NCI-H2029 treated with DMSO at 0.1 percent for 48 hours (cell line): ENCODE results near the gene ELF1.
"Not testable (repeated sequence)": the region's sequence is repeated elsewhere in the genome, so short reads cannot be mapped to it uniquely, and the experiment has no call there.

Source experiments
- DNase-seq: peaks from one replicate; lab custom pipeline; 2025; lab: John Stamatoyannopoulos, UW

The ELF1 gene

DNA sequence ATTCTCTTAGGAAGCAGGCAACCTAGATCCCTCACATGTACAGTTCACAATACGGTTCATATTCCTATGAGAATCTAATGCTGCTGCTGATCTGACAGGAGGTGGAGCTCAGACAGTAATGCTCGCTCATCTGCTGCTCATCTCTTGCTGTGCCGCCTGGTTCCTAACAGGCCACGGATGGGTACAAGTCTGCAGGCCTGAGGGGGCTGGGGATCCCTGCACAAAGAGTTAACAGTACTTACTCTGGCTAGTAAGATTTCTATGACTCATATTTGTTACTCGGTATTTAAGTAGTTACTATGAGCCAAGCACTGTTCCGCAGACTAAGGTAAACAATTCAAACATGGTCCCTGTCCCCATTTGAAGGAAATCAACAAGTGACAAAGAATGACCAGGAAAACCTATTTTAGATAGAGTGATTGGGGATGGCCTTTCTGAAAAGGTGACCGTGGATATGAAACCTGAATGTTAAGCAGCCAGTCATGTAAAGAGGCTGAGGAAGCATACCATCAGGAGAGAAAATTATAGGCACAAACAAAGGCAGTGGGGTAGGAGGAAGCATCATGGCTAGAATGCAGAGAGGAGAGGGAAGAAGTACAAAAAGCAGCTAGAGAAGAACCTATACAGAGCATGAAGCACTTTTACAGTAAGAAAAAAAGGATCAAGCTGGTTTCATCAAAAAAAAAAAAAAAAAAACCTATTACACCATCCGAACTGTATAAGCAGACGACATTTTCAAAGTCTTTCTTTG lies 21.6 kb upstream of the ELF1 start:
- no peak for DNase-seq

DNA sequence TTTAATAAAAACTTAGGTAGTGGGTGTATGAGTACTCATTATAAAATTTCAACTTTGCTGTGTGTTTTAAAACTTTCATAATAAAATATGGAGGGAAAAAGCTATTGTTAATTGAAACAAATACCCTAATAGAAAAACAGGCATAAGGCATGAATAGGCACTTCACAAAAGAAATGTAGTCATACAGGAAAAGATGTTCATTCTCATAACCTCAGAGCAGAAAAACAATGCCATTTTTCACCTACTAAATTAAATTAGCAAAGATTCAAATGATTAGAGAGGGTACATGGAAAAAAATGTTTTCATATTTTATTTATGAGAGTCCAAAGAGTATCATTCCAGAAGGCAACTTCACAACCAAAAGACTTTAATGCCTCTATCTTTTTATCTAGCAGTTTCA lies 20.6 kb upstream of the ELF1 start:
- DNase-seq, result no peak

DNA sequence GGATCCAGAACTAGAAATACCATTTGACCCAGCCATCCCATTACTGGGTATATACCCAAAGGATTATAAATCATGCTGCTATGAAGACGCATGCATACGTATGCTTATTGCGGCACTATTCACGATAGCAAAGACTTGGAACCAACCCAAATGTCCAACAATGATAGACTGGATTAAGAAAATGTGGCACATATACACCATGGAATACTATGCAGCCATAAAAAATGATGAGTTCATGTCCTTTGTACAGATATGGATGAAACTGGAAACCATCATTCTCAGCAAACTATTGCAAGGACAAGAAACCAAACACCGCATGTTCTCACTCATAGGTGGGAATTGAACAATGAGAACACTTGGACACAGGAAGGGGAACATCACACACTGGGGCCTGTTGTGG lies 17.4 kb upstream of the ELF1 start:
- not testable (repeated sequence) for DNase-seq

DNA sequence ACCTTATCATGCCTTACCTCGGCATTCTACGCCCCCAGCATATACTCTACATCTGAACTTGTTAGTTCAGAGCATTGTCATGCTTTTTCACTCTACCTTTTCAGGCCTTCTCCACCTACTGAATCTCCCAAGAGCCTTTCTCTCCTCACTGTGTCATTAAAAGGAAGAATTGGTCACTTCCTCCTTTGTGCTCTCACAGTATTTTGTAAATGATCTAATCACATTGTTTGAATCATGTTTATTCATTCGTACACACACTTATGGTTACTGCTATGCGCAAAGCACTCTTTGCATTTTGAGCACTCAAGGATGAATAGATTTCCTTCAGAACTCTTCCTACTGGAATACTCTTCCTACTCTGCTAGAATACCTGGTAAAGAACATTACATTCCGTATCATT lies 15.8 kb upstream of the ELF1 start:
- DNase-seq, result no peak

GRCh38 chr13:41034382-41034781 lies 15.3 kb upstream of the ELF1 start:
- DNase-seq, result no peak

DNA sequence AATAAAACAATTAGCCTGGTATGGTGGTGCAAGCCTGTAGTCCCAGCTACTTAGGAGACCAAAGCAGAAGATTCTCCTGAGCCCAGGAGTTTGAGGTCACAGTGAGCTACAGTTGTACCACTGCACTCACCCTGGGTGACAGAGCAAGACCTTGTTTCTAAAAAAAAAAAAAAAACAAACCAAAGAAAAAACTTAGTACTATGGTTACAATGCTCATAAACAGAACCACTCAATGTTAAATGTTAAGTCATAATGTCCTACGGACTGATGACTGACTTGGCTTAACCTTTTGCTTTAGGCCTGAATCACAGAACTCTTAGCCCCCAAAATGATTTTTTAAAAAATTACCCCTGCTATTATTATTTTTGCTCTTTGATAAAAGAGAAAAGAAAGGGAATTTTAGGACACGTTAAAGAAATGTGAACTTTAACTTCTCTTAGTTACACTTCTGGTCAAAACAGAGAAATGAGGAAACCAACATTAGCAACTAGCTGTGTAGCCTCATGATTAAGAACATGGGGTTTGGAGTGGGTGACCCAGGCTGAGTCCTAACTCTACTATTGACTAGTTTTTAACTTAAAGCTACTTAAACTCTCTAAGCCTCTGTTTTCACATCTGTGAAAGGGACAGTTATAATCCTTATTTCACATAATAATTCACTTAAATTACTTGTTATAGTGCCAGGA lies 13.7 kb upstream of the ELF1 start:
- no peak for DNase-seq

DNA sequence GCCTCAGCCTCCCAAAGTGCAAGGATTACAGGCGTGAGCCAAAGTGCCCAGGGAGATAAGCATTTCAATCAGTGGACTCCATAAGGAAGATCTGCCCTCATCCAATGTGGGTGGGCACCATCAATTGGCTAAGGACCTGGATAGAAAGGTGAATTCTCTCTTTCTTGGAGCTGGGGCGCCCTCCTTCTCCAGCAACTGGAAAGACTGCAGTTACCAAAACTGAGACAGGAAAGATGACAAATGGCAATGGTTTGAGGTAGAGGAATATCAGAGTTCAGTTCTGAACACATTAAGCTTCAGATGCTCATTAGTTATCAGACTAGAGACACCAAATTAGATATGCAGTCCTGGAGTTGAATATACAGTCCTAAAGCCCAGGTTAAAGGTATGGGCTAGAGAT lies 10.5 kb upstream of the ELF1 start:
- no peak for DNase-seq

GRCh38 chr13:41028051-41028450 lies 8.9 kb upstream of the ELF1 start:
- no peak for DNase-seq

DNA sequence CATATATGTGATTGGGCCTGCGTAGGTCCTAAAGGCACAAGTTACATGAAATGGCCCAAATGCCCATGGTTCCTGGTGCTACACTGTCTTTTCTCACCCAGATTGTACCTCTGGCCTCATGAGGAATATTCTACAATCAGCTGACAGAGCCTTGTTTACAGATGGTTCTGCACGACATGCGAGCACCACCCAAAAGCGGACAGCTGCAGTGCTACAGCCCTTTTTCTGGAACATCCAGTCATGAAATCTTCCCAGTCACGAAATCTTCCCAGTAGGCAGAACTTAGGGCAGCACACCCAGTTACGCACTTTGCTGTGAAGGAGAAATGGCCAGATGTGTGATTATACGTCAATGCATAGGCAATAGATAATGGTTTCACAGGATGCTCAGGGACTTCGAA lies 7.7 kb upstream of the ELF1 start:
- DNase-seq, result no peak

DNA sequence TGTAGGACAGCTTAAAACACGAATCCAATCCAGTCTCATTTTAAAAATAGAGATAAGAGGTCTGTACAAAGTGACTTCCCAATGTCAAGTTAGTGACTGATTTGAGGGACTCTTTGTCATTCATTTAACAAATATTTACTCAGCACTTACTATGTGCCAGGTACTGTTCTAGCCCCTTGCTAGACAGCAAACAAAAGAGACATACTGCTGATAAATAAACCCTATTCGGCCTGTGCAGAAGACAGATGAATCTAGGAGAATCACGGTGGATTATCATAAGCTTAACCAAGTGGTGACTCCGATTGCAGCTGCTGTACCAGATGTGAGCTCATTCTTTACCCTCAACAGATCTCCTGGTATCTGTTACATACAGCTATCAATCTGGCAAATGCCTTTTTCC lies 6.4 kb upstream of the ELF1 start:
- DNase-seq, result peak; percentile 42

DNA sequence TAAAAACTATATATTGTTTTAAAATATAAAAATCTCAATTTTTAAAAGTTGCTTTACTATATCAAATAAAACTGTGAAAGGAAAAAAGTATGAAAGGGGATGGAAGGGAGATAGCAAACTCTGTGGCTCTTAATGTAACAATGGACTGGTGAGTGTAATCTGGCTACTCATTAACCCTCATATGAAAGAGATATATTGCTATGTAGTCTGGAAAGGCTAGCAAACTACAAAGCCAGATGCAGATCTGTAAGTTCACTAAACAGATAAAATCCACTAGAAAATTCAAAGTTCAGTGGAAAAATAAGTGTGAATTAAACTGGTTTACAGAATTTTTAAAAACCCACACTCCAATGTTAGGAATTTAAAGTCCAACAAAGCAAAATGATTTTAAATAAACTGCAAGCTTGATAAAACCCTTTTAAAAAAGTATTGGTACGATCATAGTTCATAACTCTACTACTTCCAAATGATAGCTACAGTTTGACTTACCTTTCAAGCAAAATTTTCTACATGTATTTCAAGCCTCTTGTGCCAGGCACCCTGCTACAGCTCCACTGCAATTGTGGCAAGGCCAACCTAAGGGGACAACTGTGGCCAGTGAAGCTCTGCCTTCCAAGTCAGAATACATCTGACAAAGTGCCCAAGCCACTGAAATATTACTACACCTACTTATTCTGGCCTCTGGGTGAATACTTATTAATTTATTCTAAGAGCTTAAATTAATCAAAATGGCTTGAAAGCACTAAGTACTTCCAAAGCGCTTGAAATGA lies 647 bp upstream of the ELF1 start:
- no peak for DNase-seq

GRCh38 chr13:41018602-41018948 lies 541 bp downstream of the ELF1 start:
- no peak for DNase-seq

DNA sequence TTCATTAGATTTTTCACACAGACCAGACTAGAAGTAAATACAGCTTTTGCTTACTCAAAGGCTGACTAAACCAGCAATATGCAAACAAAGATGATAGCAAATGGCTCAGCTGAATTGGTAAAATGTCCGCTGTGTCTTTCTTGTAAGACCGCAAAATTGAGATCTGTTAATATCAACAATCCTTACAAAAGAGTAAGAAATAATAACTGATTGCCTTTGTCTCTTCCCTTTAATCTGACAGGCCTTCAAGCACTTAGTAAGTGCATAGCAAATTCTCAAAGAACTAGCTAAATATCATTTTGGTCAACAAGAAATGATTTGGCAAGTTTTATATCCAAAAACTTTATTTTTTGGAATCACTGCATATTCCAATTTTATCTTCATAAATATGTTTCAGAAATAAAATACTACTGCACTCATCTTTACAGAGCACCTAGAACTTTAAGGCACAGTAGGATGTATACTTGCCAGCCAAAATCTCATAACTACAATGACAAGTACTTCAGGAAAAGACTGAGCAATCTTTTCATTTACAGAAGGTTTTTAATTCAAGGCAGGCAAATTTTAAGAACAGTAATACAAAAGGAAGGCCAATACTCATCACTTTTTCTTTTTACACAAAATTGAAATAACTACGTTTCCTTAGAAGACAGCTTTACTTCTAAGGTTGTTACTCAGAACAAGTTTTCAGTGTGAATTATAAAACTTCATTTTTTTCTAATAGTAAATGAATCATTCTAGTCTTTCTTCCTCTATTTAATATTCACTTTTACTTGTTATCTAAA lies 1.1 kb downstream of the ELF1 start:
- DNase-seq, result no peak

- DNase-seq, result no peak
Measured at GRCh38 chr13:41017159-41017558, 2.0 kb downstream of the ELF1 start.

- DNase-seq, result no peak
Measured at GRCh38 chr13:41015920-41016319, 3.2 kb downstream of the ELF1 start.

GRCh38 chr13:41013835-41014234 lies 5.3 kb downstream of the ELF1 start:
- no peak for DNase-seq

DNA sequence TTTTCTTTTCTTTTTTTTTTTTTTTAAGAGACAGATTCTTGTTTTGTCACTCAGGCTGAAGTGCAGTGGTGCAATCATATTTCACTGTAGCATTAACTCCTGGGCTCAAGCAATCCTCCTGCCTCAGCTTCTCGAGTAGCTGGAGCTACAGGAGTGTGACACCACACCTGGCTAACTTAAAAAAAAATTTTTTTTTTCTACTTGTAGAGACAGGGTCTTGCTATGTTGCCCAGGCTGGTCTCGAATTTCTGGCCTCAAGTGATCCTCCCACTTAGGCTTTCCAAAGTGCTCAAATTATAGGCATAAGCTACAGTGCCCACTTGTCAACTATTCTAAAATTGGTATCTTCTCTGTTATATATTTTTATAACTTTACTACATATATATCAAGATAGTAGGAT lies 6.6 kb downstream of the ELF1 start:
- no peak for DNase-seq

GRCh38 chr13:41011382-41011956 lies 7.6 kb downstream of the ELF1 start:
- DNase-seq, result no peak

DNA sequence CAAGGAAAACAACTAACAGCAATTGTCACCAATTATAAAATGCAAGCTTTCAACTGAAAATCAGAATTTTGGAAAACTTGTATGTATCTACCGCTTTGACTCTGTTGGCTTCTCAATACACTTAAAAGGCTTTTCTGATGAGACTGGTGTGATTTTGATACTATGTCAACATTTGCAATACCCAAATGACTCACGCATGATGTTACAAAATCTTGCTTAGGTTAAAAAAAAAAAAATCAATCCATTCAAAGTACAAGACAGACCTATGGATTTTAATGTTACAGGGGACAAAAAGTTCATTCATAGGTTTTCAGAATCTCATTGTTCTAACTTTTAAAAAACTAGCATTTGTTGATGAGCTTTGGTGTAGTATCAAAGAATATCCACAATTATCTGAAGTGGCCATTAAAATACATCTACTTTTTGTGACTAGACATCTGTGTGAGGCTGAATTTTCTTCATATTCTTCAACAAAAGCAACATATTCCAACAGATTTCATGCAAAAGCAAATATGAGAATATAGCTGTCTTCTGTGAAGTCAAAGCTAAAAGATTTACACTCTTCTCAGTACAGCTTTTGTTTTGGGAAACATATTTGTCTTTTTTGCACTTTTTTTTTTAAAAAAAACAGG lies 10.7 kb downstream of the ELF1 start:
- no peak for DNase-seq

- DNase-seq, result no peak
Measured at GRCh38 chr13:41007744-41008128, 11.4 kb downstream of the ELF1 start.

DNA sequence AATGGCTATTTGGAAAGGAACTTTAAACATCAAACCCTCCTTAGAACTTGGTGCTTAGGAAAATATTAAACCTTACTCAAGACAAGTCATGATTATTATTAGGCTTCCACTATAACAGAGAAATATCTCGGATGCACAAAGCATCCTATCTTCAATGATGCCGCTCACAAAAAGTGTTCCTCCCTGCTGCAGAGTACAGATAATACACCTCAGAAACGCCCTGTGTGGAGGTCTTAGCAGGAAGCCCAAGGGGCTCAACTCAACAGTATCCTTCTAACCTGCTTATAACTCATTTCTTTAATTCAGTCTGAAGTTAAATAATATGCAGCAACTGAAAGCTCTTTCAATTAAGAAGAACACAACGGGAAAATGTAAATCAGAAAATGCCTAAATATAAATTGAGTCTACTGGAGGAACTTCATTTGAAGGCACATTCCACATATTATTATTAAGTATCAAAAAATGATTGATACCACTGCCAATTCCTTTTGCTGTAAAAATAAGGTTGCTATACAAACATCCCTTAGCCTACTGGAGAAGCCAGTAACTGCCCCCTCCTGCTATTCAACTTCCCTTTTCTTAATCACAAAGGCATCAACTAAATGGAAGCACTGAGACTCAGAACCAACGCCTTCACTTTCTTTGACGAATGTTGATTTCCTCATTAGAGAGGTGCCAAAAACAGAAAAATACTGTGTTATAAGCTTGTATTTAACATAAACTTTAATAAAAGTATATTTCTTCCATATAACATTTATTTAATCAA lies 12.0 kb downstream of the ELF1 start:
- no peak for DNase-seq
